GM10248 (cell line): Measurements from ENCODE around the gene LANCL2.
"Not testable (repeated sequence)": the region's sequence is repeated elsewhere in the genome, so short reads cannot be mapped to it uniquely, and the experiment has no call there.

ENCODE experiments used
- CTCF ChIA-PET: fragments of 300-600 bp; sonication (Branson Sonifier 250); formaldehyde crosslinking; extraction: SDS; loops from one replicate; lab custom pipeline; 2021; ENCODE audit warnings: antibody characterized with exemption; lab: Yijun Ruan, JAX
- POLR2A ChIA-PET: fragments of 350-650 bp; sonication (Branson Sonifier 250); formaldehyde crosslinking; extraction: SDS; loops from one replicate; lab custom pipeline; 2020; ENCODE audit warnings: antibody characterized with exemption; lab: Yijun Ruan, JAX
- DNase-seq: peaks from one replicate; pipeline ENCODE4 v3.0.0; 2012; ENCODE audit errors: extremely low spot score
- CTCF ChIP-seq: IDR thresholded peaks from 2 replicates; pipeline ENCODE4 v1.5.1; 2012; ENCODE audit warnings: mild to moderate bottlenecking, low read depth; ENCODE audit errors: extremely low read depth, missing control alignments, control extremely low read depth

The LANCL2 gene

GRCh38 chr7:55467047-55467593 is 102.0 kb downstream of the LANCL2 start:
- CTCF ChIA-PET = interaction anchor here (1.3 kb wide), 1 partner anchor 187 kb away, joined by 3 read pairs; no protein-coding TSS in a partner anchor
- no peak for TF ChIP-seq CTCF
- DNase-seq = no peak
- POLR2A ChIA-PET = no interaction called here

- CTCF ChIA-PET = interaction anchor here (0.7 to 0.9 kb wide), 3 partner anchors 8 to 32 kb away, joined by 3 to 5 read pairs (median 4); no protein-coding TSS in a partner anchor
- no peak for TF ChIP-seq CTCF
- POLR2A ChIA-PET = no interaction called here
- DNase-seq = no peak
Observed at GRCh38 chr7:55468495-55468894, 103.4 kb downstream of the LANCL2 start.

- DNase-seq = no peak
- TF ChIP-seq CTCF = no peak
- ChIA-PET POLR2A (no interaction called here), CTCF (interaction anchor here (0.7 to 1.3 kb wide), 4 partner anchors 9 to 33 kb away, joined by 3 to 5 read pairs (median 4); no protein-coding TSS in a partner anchor)
Observed at GRCh38 chr7:55469271-55469681, 104.1 kb downstream of the LANCL2 start.

GRCh38 chr7:55469721-55470120 is 104.6 kb downstream of the LANCL2 start:
- no peak for DNase-seq
- TF ChIP-seq CTCF = no peak
- POLR2A ChIA-PET = no interaction called here
- CTCF ChIA-PET = interaction anchor here (0.9 to 1.3 kb wide), 2 partner anchors 11 to 34 kb away, joined by 3 read pairs; no protein-coding TSS in a partner anchor

- TF ChIP-seq CTCF = no peak
- CTCF ChIA-PET = interaction anchor here (1.3 kb wide), 1 partner anchor 11 kb away, joined by 3 read pairs; no protein-coding TSS in a partner anchor
- POLR2A ChIA-PET = no interaction called here
- DNase-seq = no peak
Observed at GRCh38 chr7:55470261-55470660, 105.1 kb downstream of the LANCL2 start.

GRCh38 chr7:55471594-55471993 is 106.5 kb downstream of the LANCL2 start:
- CTCF ChIA-PET, DNase-seq, POLR2A ChIA-PET: not testable (repeated sequence)

- DNase-seq, CTCF ChIA-PET: not testable (repeated sequence)
- POLR2A ChIA-PET = interaction anchor here (0.6 kb wide), 1 partner anchor 571 kb away, joined by 3 read pairs; no protein-coding TSS in a partner anchor
Observed at GRCh38 chr7:55472406-55472805, 107.3 kb downstream of the LANCL2 start.
